MM.1S (cell line): ENCODE data around the gene DCST1.

Experiments used
- EZH2 ChIP-seq: fragments of 300-600 bp; sonication (generic); optimal IDR thresholded peaks from 2 replicates; pipeline ENCODE3; 2017; ENCODE audit warnings: low read depth, mild to moderate bottlenecking, antibody characterized with exemption, low read length, mixed read lengths
- TF ChIP-seq, protein P1 (sequence below): fragments of 300-600 bp; sonication (generic); IDR thresholded peaks from 2 replicates; pipeline ENCODE4 v1.5.1; 2016; ENCODE audit warnings: antibody characterized with exemption, low read length, mixed read lengths

DNA sequence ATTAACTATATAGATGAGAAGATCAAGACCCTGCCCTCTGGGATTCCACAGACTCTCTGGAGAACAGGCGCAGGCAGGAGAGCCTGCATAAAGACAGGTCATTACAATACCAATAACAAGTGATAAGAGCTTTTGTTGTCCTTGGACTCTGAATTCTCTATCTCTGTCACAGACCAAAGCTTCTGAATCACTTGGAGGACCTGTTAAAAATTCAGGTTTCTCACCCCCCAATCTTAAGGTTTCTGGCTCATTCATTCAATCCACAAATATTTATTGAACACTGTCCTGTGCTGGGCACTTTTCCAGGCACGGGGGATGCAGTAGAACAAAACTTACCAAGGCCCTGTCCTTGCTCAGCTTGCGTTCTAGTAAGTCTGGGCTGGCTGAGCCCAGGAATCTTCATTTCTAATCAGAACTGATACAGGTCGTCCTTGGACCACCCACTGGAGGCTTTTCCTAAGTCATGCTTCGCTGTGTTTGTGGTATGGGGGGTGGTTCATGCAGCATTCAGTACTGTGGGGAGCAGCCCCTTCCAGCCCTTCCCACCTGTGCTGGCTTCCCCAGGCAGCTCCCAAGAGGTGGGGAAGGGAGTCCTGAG lies 31.3 kb downstream of the DCST1 start:
- TF ChIP-seq, protein P1, sequence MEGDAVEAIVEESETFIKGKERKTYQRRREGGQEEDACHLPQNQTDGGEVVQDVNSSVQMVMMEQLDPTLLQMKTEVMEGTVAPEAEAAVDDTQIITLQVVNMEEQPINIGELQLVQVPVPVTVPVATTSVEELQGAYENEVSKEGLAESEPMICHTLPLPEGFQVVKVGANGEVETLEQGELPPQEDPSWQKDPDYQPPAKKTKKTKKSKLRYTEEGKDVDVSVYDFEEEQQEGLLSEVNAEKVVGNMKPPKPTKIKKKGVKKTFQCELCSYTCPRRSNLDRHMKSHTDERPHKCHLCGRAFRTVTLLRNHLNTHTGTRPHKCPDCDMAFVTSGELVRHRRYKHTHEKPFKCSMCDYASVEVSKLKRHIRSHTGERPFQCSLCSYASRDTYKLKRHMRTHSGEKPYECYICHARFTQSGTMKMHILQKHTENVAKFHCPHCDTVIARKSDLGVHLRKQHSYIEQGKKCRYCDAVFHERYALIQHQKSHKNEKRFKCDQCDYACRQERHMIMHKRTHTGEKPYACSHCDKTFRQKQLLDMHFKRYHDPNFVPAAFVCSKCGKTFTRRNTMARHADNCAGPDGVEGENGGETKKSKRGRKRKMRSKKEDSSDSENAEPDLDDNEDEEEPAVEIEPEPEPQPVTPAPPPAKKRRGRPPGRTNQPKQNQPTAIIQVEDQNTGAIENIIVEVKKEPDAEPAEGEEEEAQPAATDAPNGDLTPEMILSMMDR = no peak
- TF ChIP-seq EZH2 = no peak
